CD4-positive, alpha-beta T cell treated with Interleukin-17A for 4 hours (primary cell): Measurements from ENCODE around the gene HTR1E.
"Not testable (repeated sequence)": the region's sequence is repeated elsewhere in the genome, so short reads cannot be mapped to it uniquely, and the experiment has no call there.

ENCODE experiments used
- DNase-seq: peaks from one replicate; pipeline ENCODE4 v3.0.0-alpha.2; 2020; ENCODE audit warnings: mixed read lengths

HTR1E gene

DNA sequence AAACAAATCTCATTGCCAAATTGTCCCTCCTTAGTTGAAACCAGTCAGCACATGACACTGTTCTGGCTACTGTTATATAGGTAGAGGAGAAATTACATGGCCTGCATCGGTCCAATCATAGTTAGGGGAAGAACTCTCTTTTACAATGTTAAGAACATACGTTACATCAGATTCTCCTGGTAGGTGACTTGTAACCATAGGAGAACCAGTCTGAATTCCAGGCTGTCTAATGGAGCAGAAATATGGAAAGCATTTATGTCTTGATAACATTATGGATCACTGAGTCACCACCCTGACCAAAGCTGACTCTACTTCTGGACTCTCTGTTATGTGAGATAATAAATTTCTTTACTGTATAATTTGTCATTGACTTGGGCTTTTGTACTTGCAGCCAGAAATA, 40.9 kb downstream of the HTR1E start:
- no peak for DNase-seq

- no peak for DNase-seq
These were observed 64.2 kb downstream of the HTR1E start for GRCh38 chr6:87001494-87001893.

DNA sequence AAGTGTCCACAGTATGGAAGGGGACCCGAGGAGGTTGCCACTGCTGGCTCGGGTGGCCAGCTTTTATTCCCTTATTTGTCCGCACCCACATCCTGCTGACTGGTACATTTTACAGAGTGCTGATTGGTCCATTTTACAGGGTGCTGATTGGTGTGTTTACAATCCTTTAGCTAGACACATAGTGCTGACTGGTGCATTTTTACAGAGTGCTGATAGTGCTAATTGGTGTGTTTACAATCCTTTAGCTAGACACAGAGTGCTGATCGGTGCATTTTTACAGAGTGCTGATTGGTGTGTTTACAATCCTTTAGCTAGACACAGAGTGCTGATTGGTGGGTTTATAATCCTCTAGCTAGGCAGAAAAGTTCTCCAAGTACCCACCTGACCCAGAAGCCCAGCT, 65.1 kb downstream of the HTR1E start:
- DNase-seq = not testable (repeated sequence)

DNA sequence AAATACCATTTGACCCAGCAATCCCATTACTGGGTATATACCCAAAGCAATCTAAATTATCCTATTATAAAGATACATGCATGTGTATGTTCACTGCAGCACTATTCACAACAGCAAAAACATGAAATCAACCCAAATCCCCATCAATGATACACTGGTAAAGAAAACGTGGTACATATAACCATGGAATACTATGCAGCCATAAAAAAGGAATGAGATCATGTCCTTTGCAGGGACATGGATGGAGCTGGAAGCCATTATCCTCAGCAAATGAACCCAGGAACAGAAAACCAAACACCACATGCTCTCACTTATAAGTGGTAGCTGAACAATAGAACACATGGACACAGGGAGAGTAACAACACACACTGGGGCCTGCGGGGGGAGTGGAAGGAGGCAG, 69.2 kb downstream of the HTR1E start:
- not testable (repeated sequence) for DNase-seq

GRCh38 chr6:87009581-87009980, 72.3 kb downstream of the HTR1E start:
- not testable (repeated sequence) for DNase-seq

DNA sequence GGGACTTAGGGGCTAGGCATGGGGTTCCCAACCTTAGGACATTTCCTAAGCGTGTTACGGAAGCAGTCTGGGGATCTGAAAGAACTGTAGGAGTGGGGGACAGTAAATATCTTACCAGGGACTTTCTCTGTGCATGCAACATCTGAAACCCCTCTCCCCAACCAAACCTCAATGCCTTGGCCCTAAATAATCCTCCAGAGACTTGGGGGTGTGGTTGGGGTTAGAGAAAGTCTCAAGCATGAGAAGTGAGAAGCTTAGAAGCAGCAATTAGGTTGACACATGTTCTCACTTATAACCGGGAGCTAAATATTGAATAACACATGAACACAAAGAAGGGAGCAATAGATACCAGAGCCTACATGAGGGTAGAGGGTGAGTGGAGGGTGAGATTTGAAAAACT, 74.7 kb downstream of the HTR1E start:
- DNase-seq = no peak

- no peak for DNase-seq
These were observed 75.4 kb downstream of the HTR1E start for GRCh38 chr6:87012743-87013142.

- no peak for DNase-seq
These were observed 79.4 kb downstream of the HTR1E start for GRCh38 chr6:87016772-87017171.

GRCh38 chr6:87027021-87027420, 89.7 kb downstream of the HTR1E start:
- DNase-seq = no peak

DNA sequence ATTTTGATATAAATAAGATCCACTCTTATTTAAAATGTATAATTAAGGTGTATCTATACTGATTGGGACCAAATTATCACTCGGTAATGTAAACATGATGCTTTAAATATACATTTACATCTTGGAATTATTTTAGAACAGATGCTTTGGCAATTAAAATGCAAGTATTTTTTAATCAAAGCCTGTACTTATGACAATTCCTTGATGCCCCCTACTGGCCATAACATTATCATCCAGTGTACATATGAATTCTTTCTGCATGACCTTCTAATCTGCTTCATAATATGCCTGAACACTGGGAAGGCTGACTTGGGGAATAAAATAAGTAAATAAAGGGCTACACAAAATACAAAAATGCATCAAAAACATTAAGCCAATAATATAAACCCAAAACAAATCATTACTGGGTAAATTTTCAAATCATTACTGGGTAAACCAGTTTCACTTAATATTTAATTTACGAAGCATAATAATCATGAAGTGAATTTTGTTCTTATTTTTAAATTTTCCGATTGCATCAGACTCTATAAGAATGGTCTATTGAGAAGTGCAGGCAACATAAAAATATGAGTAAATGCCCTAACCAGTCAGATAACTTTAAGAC, 92.5 kb downstream of the HTR1E start:
- no peak for DNase-seq

DNA sequence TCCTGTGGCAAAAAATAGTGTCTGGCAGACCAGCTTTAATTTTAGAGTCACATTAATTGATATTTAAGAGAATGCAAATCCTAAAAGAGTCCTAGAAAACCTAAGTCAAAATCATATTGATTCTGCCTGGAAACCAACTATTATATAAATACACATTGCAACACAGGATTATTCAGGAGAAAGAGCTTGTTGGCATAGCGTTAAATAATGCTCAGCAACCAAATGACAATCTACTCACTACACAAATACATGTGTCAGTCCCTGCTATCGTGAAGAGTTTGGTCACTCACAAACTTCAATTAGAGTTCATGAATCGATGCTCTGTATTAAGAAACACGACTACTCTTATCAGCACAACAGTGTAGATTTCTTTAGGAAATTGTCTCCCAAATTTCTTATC, 103.4 kb downstream of the HTR1E start:
- DNase-seq = no peak

GRCh38 chr6:87045521-87046075, 108.3 kb downstream of the HTR1E start:
- no peak for DNase-seq

GRCh38 chr6:87049779-87050178, 112.5 kb downstream of the HTR1E start:
- DNase-seq = no peak

- DNase-seq = no peak
These were observed 116.0 kb downstream of the HTR1E start for GRCh38 chr6:87053312-87053711.

DNA sequence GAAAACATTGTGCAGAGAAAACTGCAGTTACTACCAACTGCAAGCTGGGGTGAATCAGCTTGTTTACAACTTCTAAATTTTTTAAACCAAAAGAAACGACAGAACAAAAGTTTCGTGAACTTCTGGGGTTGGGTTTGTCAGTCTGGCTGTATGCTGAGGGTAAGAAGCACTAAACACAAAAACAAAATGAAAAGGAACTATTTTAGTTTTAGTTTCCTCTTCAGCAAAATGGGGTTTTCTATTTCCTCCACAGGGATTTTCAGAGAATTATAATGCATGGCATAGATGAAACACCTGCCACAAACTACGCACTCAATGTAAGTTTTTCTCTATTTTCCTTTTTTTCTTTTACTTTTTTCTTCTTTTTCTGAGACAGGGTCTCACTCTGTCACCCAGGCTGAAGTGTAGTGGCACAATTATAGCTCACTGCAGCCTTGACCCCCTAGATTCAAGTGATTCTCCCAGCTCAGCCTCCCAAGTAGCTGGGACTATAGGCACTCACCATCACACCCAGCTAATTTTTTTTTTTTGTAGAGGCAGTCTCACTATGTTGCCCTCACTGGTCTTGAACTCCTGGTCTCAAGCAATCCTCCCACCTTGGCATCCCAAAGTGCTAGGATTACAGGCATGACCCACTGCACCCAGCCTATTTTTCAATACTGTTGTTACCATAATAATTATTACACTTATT, 117.0 kb downstream of the HTR1E start:
- DNase-seq = no peak

- no peak for DNase-seq
These were observed 122.6 kb downstream of the HTR1E start for GRCh38 chr6:87059943-87060342.

DNA sequence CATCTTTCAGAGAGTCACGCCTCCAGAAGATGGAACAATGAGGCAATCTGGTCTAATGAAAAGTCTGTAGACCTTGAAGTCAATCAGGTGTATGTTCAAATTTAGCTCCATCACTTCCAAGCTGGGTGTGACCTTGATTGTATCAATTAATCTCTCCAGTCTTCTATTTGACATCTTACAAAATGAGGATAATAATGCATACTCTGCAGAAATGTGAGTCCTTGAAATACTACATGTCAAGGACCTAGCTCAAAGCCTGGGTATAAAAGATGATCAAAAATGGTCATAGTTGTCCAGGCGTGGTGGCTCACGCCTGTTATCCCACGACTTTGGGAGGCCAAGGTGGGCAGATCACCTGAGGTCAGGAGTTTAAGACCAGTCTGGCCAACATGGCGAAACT, 127.8 kb downstream of the HTR1E start:
- DNase-seq = no peak
